Renal pelvis (tissue), 4 donors: Measurements from ENCODE around the gene TKTL1. TPM values are rescaled to one million over a fixed set of nuclear protein-coding genes. Genes with fewer than 3 reads are reported as not detected.

Experiments
- DNase-seq: peaks from one replicate; pipeline ENCODE4 v3.0.0-alpha.2; 2013
- polyA plus RNA-seq, 3 donors: library from polyadenylated mRNA; unstranded; fragments of 120-200 nt; gene quantifications; one replicate each; pipeline ENCODE4 v1.2.1, GENCODE V29; 2013; ENCODE audit not compliant: insufficient read length in 3 of 3

The TKTL1 gene
- polyA plus RNA-seq, 3 donors = 0.24 to 0.54 (median 0.52) TPM

- no peak for DNase-seq
Measured at GRCh38 chrX:154359362-154360154, 64.0 kb downstream of the TKTL1 start.

GRCh38 chrX:154360155-154360713 is 64.6 kb downstream of the TKTL1 start:
- DNase-seq = no peak

GRCh38 chrX:154362085-154362742 is 66.6 kb downstream of the TKTL1 start:
- no peak for DNase-seq

GRCh38 chrX:154363706-154364439 is 68.3 kb downstream of the TKTL1 start:
- DNase-seq = no peak

- no peak for DNase-seq
Measured at GRCh38 chrX:154365052-154365600, 69.5 kb downstream of the TKTL1 start.

- no peak for DNase-seq
Measured at GRCh38 chrX:154365997-154366665, 70.5 kb downstream of the TKTL1 start.

- DNase-seq = no peak
Measured at GRCh38 chrX:154366666-154367055, 71.1 kb downstream of the TKTL1 start.

GRCh38 chrX:154367474-154368308 is 72.1 kb downstream of the TKTL1 start:
- DNase-seq = no peak

- no peak for DNase-seq
Measured at GRCh38 chrX:154368630-154369448, 73.2 kb downstream of the TKTL1 start.

- DNase-seq = peak; percentile 87
Measured at GRCh38 chrX:154369449-154370299, 74.1 kb downstream of the TKTL1 start.

GRCh38 chrX:154370300-154371016 is 74.9 kb downstream of the TKTL1 start:
- DNase-seq = no peak

GRCh38 chrX:154371017-154371788 is 75.6 kb downstream of the TKTL1 start:
- DNase-seq = peak; percentile 90

- no peak for DNase-seq
Measured at GRCh38 chrX:154371789-154372300, 76.2 kb downstream of the TKTL1 start.

- no peak for DNase-seq
Measured at GRCh38 chrX:154372612-154373022, 77.0 kb downstream of the TKTL1 start.

GRCh38 chrX:154373340-154374306 is 78.0 kb downstream of the TKTL1 start:
- DNase-seq = no peak
